Small intestine (tissue), 7 donors: ENCODE measurements around the gene SCCPDH. TPM values are rescaled to one million over a fixed set of nuclear protein-coding genes. Genes with fewer than 3 reads are reported as not detected.
"Not testable (repeated sequence)": the region's sequence is repeated elsewhere in the genome, so short reads cannot be mapped to it uniquely, and the experiment has no call there.

Experiments
- DNase-seq, 2 donors: peaks; one replicate each; pipeline versions ENCODE4 v3.0.0 to v3.0.0-alpha.2; 2013
- FAIRE-seq: peaks from 2 replicates; lab custom pipeline; 2012; peaks lifted over from hg19 to GRCh38; lab: Jason Lieb, UNC
- H3K27ac ChIP-seq, 3 donors: one replicate each; pipeline ENCODE4 v1.5.1; 2013; ENCODE audit warnings: low read length in 2 of 3, mild to moderate bottlenecking in 2 of 3, control low read depth in 1 of 3, inconsistent platforms in 1 of 3, low read depth in 1 of 3, moderate library complexity in 1 of 3
- H3K27me3 ChIP-seq, 3 donors: one replicate each; pipeline ENCODE4 v1.6.1; 2013; ENCODE audit warnings: low read length in 3 of 3, inconsistent platforms in 1 of 3; ENCODE audit not compliant: control insufficient read depth in 3 of 3, insufficient read depth in 3 of 3
- H3K36me3 ChIP-seq, 3 donors: one replicate each; pipeline ENCODE4 v1.6.1; 2013; ENCODE audit warnings: low read length in 3 of 3, inconsistent platforms in 1 of 3, low read depth in 1 of 3, mild to moderate bottlenecking in 1 of 3, moderate library complexity in 1 of 3; ENCODE audit not compliant: control insufficient read depth in 3 of 3, insufficient read depth in 2 of 3
- H3K4me1 ChIP-seq, 3 donors: one replicate each; pipeline ENCODE4 v1.6.1; 2013; ENCODE audit warnings: low read length in 2 of 3, inconsistent platforms in 1 of 3, low read depth in 1 of 3, mild to moderate bottlenecking in 1 of 3, moderate library complexity in 1 of 3; ENCODE audit not compliant: control insufficient read depth in 3 of 3, insufficient read depth in 2 of 3
- H3K4me3 ChIP-seq, 3 donors: one replicate each; pipeline ENCODE4 v1.5.1; 2013; ENCODE audit warnings: low read length in 3 of 3, control low read depth in 1 of 3, inconsistent platforms in 1 of 3, low read depth in 1 of 3, mild to moderate bottlenecking in 1 of 3, moderate library complexity in 1 of 3
- H3K9me3 ChIP-seq, 2 donors: one replicate each; pipeline ENCODE4 v1.6.1; 2013; ENCODE audit warnings: low read depth in 1 of 2, low read length in 1 of 2; ENCODE audit not compliant: control insufficient read depth in 2 of 2, insufficient read depth in 1 of 2
- WGBS, 3 donors: extraction: QIAGEN DNeasy Blood & Tissue Kit; methylation state at CpG; one replicate each; pipeline ENCODE4 v1.1.7; 2013; 5-methylcytosine and 5-hydroxymethylcytosine counted together
- polyA plus RNA-seq, 4 donors: library from polyadenylated mRNA; stranded (reverse) in 3 of 4; unstranded in 1 of 4; fragments of 200-250 nt in 3 of 4; fragments of 120-200 nt in 1 of 4; gene quantifications; one replicate each; pipeline versions ENCODE4 v1.2.1 to v1.2.3, GENCODE V29; 2013
- donor health status: healthy with polysubstance abuse.
- donor health status: control.
- donor health status: control.
- donor health status: Bipolar disorder and iron deficiency.
- donor health status: healthy.

The SCCPDH gene
- polyA plus RNA-seq, 4 donors = 27.1 to 48.3 (median 32.0) TPM

DNA sequence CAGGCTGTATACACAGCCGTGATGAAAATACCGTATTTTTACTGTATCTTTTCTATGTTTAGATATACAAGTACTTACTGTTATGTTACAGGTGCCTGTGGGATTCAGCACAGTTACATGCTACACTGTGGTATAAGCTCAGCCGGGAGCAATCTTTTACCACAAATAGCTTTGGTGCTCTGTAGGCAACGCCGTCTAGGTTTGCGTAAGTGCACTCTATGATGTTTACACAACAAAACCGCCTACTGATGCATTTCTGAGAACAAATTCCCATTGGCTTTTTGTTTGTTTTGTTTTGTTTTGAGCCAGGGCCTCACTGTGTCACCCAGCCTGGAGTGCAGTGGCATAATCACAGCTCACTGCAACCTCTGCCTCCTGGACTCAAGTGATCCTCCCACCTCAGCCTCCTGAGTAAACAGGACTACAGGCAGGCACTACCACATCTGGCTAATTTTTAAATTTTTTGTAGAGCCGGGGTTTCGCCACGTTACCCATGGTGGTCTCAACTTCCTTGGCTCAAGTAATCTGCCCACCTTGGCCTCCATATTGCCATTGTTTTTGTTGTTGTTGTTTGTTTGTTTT is 81.0 kb downstream of the SCCPDH start:
- Histone ChIP-seq H3K36me3 (no peaks in the 10 kb centered on the region), H3K4me3 (no peak overlapping the region), H3K9me3 (peaks cover 0 to 8% of the 10 kb centered on the region in 2 donors), H3K4me1 (peaks cover 0 to 11% (median 0%) of the 10 kb centered on the region in 3 donors), H3K27me3 (no peaks in the 10 kb centered on the region), H3K27ac (no peak overlapping the region)
- WGBS, 3 donors = 78 to 86% (median 78%) methylated on average over 10 of the region's 10 CpGs
- DNase-seq (no peak), FAIRE-seq (no peak)

DNA sequence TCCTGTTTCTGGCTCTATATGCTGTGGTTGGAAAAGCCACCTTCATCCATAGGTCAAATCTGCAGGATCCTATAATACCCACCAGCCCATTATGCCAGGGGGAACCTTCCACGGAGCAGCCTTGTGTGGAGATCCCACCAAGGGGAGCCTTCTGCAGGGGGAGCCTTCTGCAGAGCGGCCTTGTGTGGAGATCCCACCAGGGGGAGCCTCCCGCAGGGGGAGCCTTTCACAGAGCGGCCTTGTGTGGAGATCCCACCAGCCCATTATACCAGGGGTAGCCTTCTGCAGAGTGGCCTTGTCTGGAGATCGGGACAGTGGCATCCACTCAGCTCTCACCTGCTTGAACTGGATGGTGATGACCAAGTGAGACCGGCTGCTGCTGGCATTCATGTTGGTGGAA is 85.3 kb downstream of the SCCPDH start:
- no peak overlapping the region for H3K27ac ChIP-seq
- WGBS, 3 donors = 92 to 95% (median 92%) methylated on average over 6 of the region's 6 CpGs
- no peak for FAIRE-seq
- no peak for DNase-seq
- H3K27me3 ChIP-seq = no peaks in the 10 kb centered on the region
- H3K4me3 ChIP-seq = no peak overlapping the region
- H3K4me1 ChIP-seq = no peaks in the 10 kb centered on the region
- peaks cover 0 to 8% of the 10 kb centered on the region in 2 donors for H3K9me3 ChIP-seq
- H3K36me3 ChIP-seq = no peaks in the 10 kb centered on the region

DNA sequence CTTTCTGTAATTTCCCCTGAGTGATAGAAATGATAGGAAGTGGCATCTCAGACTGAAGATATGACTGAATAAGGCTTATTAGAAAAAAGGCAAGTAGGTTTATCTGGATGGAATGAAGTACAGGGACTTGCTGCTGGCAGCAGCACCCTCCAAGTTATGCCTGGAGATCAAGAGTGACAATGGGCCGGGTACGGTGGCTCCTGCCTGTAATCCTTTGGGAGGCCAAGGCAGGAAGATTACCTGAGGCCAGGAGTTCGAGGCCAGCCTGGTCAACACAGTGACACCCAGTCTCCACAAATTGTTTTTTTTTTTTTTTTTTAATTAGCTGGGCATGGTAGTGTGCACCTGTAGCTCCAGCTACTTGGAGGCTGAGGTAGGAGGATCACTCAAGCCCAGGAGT is 87.8 kb downstream of the SCCPDH start:
- Histone ChIP-seq H3K27me3 (peaks cover 0 to 2% (median 0%) of the 10 kb centered on the region in 3 donors), H3K4me1 (no peaks in the 10 kb centered on the region), H3K4me3 (no peak overlapping the region), H3K27ac (no peak overlapping the region), H3K36me3 (no peaks in the 10 kb centered on the region), H3K9me3 (peaks cover 0 to 8% of the 10 kb centered on the region in 2 donors)
- DNase-seq (no peak), FAIRE-seq (no peak)
- WGBS, 3 donors = 85 to 91% (median 87%) methylated on average over 3 of the region's 3 CpGs

DNA sequence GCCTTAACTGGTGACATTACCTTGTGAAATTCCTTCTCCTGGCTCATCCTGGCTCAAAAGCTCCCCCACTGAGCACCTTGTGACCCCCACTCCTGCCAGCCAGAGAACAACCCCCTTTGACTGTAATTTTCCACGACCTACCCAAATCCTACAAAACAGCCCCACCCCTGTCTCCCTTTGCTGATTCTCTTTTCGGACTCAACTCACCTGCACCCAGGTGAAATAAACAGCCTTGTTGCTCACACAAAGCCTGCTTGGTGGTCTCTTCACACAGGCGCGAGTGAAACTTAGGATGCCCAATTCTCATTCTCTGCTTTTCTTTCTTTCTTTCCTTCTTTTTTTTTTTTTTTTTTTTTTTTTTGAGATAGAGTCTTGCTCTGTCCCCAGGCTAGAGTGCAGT is 89.1 kb downstream of the SCCPDH start:
- not testable (repeated sequence) for H3K4me3 ChIP-seq, H3K27ac ChIP-seq, H3K36me3 ChIP-seq, H3K9me3 ChIP-seq, H3K4me1 ChIP-seq, DNase-seq, FAIRE-seq, H3K27me3 ChIP-seq
- 87 to 96% (median 95%) methylated on average over 4 of the region's 4 CpGs for WGBS, 3 donors

DNA sequence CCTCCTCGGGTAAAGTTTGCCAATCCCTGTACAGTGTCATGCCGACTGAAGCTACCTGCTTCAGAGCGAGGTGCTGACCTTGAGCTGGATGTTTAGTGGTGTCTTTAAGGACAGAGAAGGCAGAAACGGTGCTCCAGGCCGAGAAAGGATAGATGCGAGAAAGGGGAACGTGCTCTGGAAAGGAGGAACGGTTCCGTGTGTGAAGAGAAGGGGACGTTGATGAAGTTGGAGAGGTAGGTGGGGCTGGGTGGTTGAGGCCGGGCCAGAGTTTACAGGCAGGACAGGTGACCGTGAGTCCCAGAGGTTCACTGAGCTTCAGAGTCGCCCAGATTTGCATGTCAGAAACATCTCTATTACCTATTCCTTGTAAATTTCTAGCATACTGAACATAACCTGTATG is 90.7 kb downstream of the SCCPDH start:
- DNase-seq (no peak), FAIRE-seq (no peak)
- Histone ChIP-seq H3K4me3 (no peak overlapping the region), H3K36me3 (no peaks in the 10 kb centered on the region), H3K27me3 (peaks cover 0 to 2% (median 0%) of the 10 kb centered on the region in 3 donors), H3K9me3 (no peaks in the 10 kb centered on the region), H3K4me1 (no peaks in the 10 kb centered on the region), H3K27ac (no peak overlapping the region)
- 88 to 93% (median 90%) methylated on average over 13 of the region's 13 CpGs for WGBS, 3 donors

DNA sequence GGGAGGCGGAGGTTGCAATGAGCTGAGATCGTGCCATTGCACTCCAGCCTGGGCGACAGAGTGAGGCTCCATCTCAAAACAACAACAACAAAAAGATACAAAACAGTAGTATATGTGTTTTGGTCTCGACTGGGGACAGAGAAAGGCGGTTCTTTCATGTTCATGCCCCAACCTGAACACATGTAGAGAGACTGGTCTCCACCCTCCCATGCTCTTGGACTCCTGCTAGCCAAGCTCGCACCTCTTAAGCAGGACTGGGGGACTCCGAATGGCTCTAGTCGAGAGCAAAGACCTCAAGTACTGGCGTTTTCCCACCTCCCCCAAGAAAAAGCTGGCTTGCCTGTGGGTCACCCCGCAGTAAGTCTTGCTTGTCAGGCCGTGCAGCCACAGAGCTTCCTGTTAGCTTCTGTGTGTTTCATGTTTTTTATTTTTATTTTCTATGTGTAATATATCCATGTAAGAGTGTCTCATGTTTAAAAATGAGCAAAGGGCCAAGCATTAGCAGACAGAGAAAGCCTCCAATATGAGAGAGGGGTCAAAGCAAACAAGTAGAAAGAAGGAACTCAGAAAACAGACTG is 91.6 kb downstream of the SCCPDH start:
- WGBS, 3 donors = 73 to 86% (median 76%) methylated on average over 11 of the region's 11 CpGs
- Histone ChIP-seq H3K36me3 (no peaks in the 10 kb centered on the region), H3K4me1 (no peaks in the 10 kb centered on the region), H3K9me3 (no peaks in the 10 kb centered on the region), H3K4me3 (no peak overlapping the region), H3K27ac (no peak overlapping the region), H3K27me3 (peaks cover 0 to 2% (median 0%) of the 10 kb centered on the region in 3 donors)
- FAIRE-seq (no peak), DNase-seq (no peak)

Other genes with a start within 250 kb of the SCCPDH start
- 10 to 100 TPM in 1 of 4 donors, 1 to 10 TPM in 3; 5.4 to 10.1 (median 8.5) TPM for gene SMYD3, start 217.1 kb upstream of the SCCPDH start, polyA plus RNA-seq
- 10 to 100 TPM in 2 of 4 donors, 1 to 10 TPM in 2; 7.8 to 16.6 (median 10.4) TPM for gene TFB2M, start 158.1 kb upstream of the SCCPDH start, polyA plus RNA-seq
- 10 to 100 TPM in 3 of 4 donors, 1 to 10 TPM in 1; 9.6 to 22.6 (median 12.4) TPM for gene CNST, start 158.0 kb upstream of the SCCPDH start, polyA plus RNA-seq
- gene AHCTF1, start 207.5 kb downstream of the SCCPDH start, polyA plus RNA-seq = 10 to 100 TPM in 1 of 4 donors, 1 to 10 TPM in 3; 6.2 to 20.0 (median 8.5) TPM